Measurements from ENCODE around the gene RGCC.

DNA sequence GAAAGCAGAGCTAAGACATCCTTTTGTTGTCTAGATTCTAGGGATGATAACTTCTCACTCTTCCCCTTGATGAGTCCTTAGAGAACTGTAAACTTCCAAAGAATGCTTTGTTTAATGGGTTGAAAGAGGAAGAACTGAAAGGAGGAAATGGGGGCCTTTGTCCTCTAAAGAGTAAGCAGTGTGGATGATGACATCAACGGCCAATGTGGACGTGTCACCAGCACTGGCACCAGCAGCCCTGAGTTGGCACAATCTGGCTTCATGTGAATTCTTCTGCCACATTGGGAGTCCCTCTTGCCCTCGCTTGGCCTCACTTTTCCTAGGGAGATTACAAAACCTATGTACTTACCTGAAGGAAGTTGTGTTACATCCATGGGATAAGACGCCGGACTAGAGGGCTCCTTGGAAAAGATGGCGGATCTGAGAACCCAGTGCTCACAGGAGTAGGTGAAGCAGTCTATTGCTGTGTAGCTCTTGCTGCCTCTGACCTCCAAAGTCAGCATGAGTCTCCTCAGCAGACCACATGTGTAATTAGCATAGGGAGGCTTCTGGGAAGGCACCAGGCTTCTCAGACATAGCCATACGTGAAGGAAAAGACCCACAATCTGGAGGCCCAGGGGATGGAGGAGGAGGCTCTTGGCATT, 62.8 kb downstream of the RGCC start:
- TF ChIP-seq POLR2AphosphoS5 (IDR thresholded peaks at IDR 0.05) (no peak), POLR2A (IDR thresholded peaks at IDR 0.05) (no peak)
- TF ChIP-seq, protein P1, sequence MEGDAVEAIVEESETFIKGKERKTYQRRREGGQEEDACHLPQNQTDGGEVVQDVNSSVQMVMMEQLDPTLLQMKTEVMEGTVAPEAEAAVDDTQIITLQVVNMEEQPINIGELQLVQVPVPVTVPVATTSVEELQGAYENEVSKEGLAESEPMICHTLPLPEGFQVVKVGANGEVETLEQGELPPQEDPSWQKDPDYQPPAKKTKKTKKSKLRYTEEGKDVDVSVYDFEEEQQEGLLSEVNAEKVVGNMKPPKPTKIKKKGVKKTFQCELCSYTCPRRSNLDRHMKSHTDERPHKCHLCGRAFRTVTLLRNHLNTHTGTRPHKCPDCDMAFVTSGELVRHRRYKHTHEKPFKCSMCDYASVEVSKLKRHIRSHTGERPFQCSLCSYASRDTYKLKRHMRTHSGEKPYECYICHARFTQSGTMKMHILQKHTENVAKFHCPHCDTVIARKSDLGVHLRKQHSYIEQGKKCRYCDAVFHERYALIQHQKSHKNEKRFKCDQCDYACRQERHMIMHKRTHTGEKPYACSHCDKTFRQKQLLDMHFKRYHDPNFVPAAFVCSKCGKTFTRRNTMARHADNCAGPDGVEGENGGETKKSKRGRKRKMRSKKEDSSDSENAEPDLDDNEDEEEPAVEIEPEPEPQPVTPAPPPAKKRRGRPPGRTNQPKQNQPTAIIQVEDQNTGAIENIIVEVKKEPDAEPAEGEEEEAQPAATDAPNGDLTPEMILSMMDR (IDR thresholded peaks at IDR 0.05), result no peak

All from breast epithelium (tissue), 3 donors.